HG02973 (cell line): ENCODE results near the gene RPP25L.

Source experiments
- ATAC-seq: cut with Tn5 transposase; IDR thresholded peaks from one replicate; pipeline ENCODE4 v1.9.1; 2021; ENCODE audit warnings: moderate library complexity; ENCODE audit not compliant: unreplicated experiment

The RPP25L gene

DNA sequence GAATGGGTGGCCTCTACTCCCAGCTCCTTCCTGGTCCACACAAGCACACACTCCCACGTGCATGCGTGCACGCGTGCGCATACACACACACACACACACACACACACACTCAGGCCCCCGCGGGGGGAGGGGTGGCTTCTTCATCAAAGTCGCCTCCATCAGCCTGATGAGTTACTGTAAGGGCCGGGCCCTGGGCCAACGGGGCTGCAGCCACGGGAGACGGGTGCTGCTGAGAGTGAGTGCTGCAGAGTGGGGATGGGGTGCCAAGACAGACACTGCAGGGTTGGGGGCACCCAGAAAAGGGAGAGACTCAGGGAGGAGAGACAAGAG, 40.5 kb downstream of the RPP25L start:
- ATAC-seq, result no peak

DNA sequence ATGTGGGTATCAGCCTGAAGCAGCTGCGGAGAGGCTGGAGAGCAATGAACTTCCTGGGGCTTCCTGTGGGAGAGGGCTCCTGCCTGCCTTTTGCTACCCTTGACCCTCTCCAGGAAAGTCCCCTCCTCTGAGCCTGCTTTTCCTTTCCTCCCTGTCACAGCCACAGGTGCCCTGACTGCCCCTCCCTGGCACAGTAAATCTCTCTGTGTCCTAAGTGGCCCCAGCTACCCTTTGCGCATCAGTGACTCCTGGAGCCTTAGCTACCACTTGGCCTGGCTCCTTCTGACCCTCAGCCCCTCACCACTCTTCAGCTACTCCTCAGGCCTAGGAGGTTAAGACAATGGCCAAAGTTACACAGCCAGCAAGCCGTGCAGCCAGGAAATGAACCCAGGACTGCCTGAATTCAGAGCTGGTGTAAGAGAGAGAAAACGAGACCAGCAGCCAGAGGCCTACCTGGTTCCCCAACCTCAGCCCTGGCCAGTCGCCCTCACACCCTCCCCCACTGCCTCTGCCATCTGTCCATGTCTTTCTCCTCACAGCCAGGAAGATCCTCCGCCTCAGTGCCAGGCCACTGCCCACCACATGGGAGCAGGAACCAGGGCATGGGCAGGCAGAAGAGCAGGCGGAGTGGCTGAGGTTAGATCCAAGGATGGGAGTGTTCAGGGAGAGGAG, 41.0 kb downstream of the RPP25L start:
- ATAC-seq, result no peak

DNA sequence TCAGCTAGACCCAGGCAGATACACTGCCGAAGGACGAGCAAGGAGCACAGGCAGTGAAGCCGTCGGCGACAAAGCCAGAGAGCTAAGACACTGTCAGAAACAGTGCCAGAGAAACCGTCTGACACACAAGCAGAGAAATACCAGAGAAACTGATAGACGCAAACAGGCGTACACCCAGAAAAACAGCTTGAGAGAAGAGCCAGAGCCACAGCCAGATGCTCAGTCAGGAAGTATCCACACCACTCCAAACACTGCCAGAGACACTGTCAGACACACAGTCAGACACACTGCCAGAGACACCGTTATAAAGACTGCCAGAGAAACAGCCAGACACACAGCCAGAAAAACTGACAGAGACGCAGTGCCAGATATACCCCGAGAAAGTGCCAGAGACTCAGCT, 41.5 kb downstream of the RPP25L start:
- no peak for ATAC-seq

DNA sequence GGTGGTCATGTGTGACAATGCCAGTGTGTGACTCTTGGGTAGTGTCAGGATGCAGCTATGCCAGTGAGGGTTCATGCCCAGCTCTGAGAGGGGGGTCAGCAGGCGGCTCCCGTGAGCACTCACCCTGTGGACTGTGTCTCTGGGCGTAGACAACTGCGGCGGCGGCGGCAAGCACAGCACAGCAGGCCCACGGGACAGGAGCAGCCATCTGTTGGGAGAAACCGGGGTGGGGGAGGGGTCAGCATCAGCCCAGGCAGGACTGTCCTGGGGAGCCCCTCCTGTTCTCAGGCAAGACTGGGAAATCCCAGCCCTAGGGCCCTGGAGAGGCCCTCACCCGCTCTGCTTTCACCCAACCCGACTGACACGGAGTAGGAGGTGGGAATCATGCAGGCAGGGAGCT, 43.1 kb downstream of the RPP25L start:
- no peak for ATAC-seq

DNA sequence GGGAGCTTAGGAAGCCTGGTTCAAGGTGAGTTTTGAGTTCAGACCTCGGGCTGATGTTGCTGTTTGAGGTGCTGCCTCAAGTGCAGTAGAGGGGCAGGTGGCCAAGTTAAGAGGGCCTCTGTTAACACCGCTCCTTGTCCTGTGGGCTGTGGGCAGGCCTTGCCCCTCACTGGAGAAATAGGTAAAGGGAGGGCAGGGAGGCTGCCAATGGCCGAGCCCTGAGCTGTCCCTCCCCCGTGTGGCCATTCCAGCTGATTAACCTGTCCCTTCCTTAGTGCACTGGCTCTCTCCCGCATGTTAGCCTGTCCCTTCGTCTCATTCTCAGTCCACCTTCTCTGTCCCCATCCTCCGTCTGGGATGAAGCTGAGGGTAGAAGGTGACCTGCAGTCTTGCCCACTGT, 43.8 kb downstream of the RPP25L start:
- ATAC-seq, result no peak

DNA sequence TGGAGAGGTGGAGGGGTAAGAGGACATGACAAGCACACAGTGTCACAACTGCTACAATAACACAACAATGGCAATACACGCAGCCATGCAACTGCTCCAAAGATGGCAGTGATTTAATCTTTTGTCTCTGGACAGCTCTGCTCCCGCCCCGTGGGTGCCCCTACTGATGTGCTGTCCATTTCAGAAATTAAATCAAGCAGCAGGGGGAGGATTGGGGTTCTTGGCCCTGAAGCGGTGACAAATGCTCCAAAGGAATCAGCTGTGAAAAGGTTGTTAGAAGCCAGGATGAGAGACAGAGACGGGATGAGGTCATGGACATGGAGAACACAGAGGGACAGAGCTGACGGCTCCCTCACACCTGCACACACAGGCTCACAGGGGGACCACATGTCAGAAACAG, 44.9 kb downstream of the RPP25L start:
- no peak for ATAC-seq

DNA sequence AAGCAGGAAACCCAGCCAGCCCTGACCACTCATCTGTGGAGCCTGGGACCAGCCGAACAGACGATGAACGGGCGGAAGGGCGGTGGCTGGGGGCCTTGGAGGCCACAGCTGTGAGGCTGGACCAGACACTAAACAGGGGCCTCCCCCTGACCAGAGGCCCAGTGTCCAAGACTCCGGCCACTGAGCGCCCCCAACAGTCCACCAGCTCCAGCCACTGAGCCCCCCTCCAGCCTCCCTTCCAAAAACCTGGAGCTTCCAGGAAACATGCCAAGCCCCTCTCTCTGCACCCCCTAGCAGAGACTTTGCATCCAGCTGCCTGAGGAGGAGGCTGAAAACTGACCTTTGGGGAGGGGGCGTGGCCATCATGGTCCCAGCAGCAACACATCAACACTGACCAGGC, 45.6 kb downstream of the RPP25L start:
- ATAC-seq, result no peak

DNA sequence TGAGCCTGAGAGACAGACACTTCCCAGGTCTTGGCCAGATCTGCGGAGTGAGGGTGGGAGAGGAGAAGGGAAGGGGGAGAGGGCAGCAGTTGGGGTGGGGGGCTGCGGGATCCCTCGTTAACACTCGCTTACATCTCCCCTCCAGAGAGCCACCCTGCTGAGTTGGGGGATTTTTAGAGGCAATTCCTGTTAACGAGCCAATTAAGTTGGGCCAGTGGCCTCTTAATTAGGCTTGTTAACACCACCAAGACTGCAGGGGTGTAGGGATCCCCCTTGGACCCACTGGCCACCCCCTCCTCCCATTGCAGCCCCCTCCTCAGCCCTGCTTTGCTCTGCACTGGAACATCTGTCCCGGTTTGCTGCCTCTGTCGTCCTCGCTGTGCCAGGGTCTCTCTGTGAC, 46.0 kb downstream of the RPP25L start:
- no peak for ATAC-seq

DNA sequence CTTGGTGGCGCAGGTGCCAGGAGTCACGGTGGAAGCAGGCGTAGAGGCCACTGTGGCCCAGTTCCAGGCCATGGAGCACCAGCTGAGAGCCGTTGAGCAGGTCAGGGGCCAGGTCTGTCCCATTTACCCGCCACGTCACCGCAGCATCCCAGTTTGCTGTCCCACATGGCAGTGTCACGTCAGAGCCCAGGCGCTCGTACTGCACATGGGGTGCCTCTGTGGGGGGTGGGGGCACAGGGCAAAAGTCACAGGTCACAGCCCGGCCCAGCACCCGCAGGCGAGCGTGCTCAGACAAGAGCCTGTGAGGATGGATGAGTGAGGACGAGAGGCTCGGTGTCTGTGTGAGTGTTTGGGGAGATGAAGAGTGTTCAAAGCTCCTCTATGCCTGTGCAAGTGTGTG, 47.3 kb downstream of the RPP25L start:
- ATAC-seq, result no peak

DNA sequence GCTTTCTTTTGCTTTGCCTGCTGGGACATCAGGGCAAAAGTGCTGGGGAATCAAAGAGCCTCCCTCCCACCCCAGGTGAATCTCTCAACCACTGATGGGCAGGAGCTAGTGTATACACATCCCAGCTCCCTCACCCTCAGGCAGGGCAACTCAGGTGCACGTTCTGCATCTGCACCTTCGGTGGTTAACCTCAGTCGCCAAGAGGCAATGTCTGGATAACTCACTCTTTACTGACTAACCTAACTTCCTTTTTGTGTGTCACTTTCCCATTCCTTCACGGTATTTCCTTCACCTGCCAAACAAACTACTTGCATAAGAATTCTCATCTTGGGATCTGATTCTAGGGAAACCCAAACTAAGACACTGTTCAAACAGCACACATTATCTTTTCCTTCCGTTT, 48.6 kb downstream of the RPP25L start:
- ATAC-seq, result no peak

DNA sequence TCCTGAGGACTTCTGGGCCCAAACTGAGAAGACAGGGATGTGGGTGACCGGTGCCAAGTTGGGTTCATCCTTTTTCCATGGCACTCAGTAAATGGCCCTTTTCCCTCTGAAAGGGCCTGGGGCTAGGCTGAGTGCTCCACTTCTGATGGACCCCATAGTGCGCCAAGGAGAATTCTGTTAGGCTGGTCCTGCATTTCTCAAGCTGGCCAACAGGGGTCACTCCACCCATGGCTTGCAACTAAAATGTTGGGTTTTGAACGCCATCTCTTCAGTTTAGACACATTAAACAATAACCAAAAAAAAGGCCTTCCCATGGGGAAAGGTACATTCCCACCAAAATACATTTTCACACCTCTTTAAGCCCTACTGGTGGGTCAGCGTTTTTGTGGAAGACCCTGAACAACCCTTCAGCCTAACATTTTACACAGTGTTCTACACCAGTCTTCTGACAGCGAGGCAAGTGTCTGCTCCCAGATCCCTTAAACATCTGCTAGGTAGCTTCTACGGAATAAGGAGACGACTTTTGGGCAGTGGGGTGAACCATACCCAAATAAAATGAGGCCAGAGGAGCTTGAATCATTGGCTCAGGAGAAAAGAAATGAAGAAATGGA, 49.7 kb downstream of the RPP25L start:
- ATAC-seq, result no peak

DNA sequence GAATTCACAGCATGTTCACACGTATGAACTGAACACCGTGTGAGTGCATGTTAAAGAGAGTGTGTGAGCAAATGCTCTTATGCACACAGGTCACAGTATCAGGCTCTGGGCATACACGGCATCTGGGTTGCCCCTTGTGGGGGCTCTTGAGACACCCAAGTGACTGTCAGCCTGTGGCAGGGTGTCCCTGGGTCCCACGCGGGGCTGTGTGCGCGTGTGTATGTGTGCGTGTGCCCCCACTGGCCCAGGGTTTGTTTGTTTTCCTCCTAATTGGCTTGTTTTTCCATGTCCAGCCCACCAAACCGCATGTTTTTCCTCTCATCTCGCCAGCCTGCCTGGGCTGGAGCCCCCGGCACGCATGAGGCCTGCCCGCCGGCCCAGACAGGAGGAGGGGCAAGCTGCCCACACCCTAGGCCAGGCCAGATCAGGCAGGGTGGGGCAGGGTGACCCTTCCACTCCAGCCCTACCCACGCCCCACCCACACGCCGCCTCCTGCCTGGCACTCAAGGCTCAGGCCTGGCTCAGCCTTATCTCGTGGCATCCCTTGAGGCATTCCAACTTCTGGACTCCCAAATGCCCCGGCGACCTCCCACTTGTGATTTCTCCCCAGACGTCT, 51.2 kb downstream of the RPP25L start:
- ATAC-seq, result no peak
